ENCODE results near the gene MRPL16.

Gene MRPL16

GRCh38 chr11:59769111-59769510, 41.5 kb downstream of the MRPL16 start:
- no peak overlapping the region for H2BK5ac ChIP-seq (ENCODE audit: low read depth, low read length, poor library complexity)
- no peak overlapping the region for H3K4ac ChIP-seq (ENCODE audit: low read depth, low read length)
- no peak overlapping the region for H3K23ac ChIP-seq (ENCODE audit: low read length)
- no peak overlapping the region for H3K9ac ChIP-seq (ENCODE audit: low read length)
- H2AFZ ChIP-seq (ENCODE audit: insufficient read depth, low read length, poor library complexity), result no peak overlapping the region
- H3K4me2 ChIP-seq (ENCODE audit: low read length), result no peak overlapping the region
- no peak overlapping the region for H3K4me3 ChIP-seq (ENCODE audit: low read depth, low read length)
- no peaks in the 10 kb centered on the region for H3K9me3 ChIP-seq (ENCODE audit: insufficient read depth, low read depth, low read length)
- no peak for DNase-seq
- H3K4me1 ChIP-seq (ENCODE audit: control insufficient read depth in 1 of 2, insufficient read depth in 2 of 2, low read length in 2 of 2), result peaks cover 6 to 11% of the 10 kb centered on the region in 2 experiments
- H3K79me2 ChIP-seq (ENCODE audit: control insufficient read depth, insufficient read depth, low read length, poor library complexity), result peaks cover 8% of the 10 kb centered on the region
- H2BK12ac ChIP-seq (ENCODE audit: low read length), result no peak overlapping the region
- H3K27me3 ChIP-seq (ENCODE audit: insufficient read depth, low read length), result no peaks in the 10 kb centered on the region
- WGBS (ENCODE audit: extremely low coverage, insufficient coverage, insufficient read length), result no CpG with 5 or more reads among the region's 7 CpGs
- H4K8ac ChIP-seq (ENCODE audit: low read depth, low read length), result no peak overlapping the region
- no peak overlapping the region for H2AK5ac ChIP-seq (ENCODE audit: low read length)
- peaks cover 0 to 9% of the 10 kb centered on the region in 2 experiments for H3K36me3 ChIP-seq (ENCODE audit: control insufficient read depth in 1 of 2, insufficient read depth in 2 of 2, low read length in 2 of 2)
- H4K91ac ChIP-seq (ENCODE audit: low read depth, low read length), result no peak overlapping the region
- H3K27ac ChIP-seq (ENCODE audit: low read depth, low read length), result no peak overlapping the region
- no peak overlapping the region for H3K14ac ChIP-seq (ENCODE audit: low read length)
- H3K79me1 ChIP-seq (ENCODE audit: low read length), result peaks cover 2% of the 10 kb centered on the region
- H3K18ac ChIP-seq (ENCODE audit: low read length), result no peak overlapping the region
- H2BK120ac ChIP-seq (ENCODE audit: insufficient read depth, low read length, poor library complexity), result no peak overlapping the region
- no peak overlapping the region for H4K12ac ChIP-seq (ENCODE audit: low read depth, low read length)

GRCh38 chr11:59767225-59767611, 43.4 kb downstream of the MRPL16 start:
- H3K14ac ChIP-seq (ENCODE audit: low read length), result no peak overlapping the region
- H4K91ac ChIP-seq (ENCODE audit: low read depth, low read length), result no peak overlapping the region
- H2BK5ac ChIP-seq (ENCODE audit: low read depth, low read length, poor library complexity), result no peak overlapping the region
- H4K12ac ChIP-seq (ENCODE audit: low read depth, low read length), result no peak overlapping the region
- H3K27me3 ChIP-seq (ENCODE audit: insufficient read depth, low read length), result no peaks in the 10 kb centered on the region
- H2BK120ac ChIP-seq (ENCODE audit: insufficient read depth, low read length, poor library complexity), result no peak overlapping the region
- no peak overlapping the region for H4K8ac ChIP-seq (ENCODE audit: low read depth, low read length)
- no peak overlapping the region for H3K18ac ChIP-seq (ENCODE audit: low read length)
- no peak overlapping the region for H2BK12ac ChIP-seq (ENCODE audit: low read length)
- H2AFZ ChIP-seq (ENCODE audit: insufficient read depth, low read length, poor library complexity), result no peak overlapping the region
- peaks cover 2 to 9% of the 10 kb centered on the region in 2 experiments for H3K36me3 ChIP-seq (ENCODE audit: control insufficient read depth in 1 of 2, insufficient read depth in 2 of 2, low read length in 2 of 2)
- H3K4me2 ChIP-seq (ENCODE audit: low read length), result no peak overlapping the region
- peaks cover 6 to 11% of the 10 kb centered on the region in 2 experiments for H3K4me1 ChIP-seq (ENCODE audit: control insufficient read depth in 1 of 2, insufficient read depth in 2 of 2, low read length in 2 of 2)
- peaks cover 8% of the 10 kb centered on the region for H3K79me2 ChIP-seq (ENCODE audit: control insufficient read depth, insufficient read depth, low read length, poor library complexity)
- no peak overlapping the region for H3K9ac ChIP-seq (ENCODE audit: low read length)
- no peak for DNase-seq
- H3K9me3 ChIP-seq (ENCODE audit: insufficient read depth, low read depth, low read length), result no peaks in the 10 kb centered on the region
- no peak overlapping the region for H3K27ac ChIP-seq (ENCODE audit: low read depth, low read length)
- no peak overlapping the region for H3K23ac ChIP-seq (ENCODE audit: low read length)
- H3K4ac ChIP-seq (ENCODE audit: low read depth, low read length), result peak overlapping the region; percentile 9
- no CpG with 5 or more reads among the region's 1 CpG for WGBS (ENCODE audit: extremely low coverage, insufficient coverage, insufficient read length)
- no peaks in the 10 kb centered on the region for H3K79me1 ChIP-seq (ENCODE audit: low read length)
- no peak overlapping the region for H2AK5ac ChIP-seq (ENCODE audit: low read length)
- H3K4me3 ChIP-seq (ENCODE audit: low read depth, low read length), result no peak overlapping the region

GRCh38 chr11:59766542-59767224, 43.9 kb downstream of the MRPL16 start:
- no peak overlapping the region for H2AFZ ChIP-seq (ENCODE audit: insufficient read depth, low read length, poor library complexity)
- no peak overlapping the region for H2BK12ac ChIP-seq (ENCODE audit: low read length)
- H3K36me3 ChIP-seq (ENCODE audit: control insufficient read depth in 1 of 2, insufficient read depth in 2 of 2, low read length in 2 of 2), result peaks cover 5 to 12% of the 10 kb centered on the region in 2 experiments
- no peak overlapping the region for H4K91ac ChIP-seq (ENCODE audit: low read depth, low read length)
- no peak overlapping the region for H3K14ac ChIP-seq (ENCODE audit: low read length)
- H4K12ac ChIP-seq (ENCODE audit: low read depth, low read length), result no peak overlapping the region
- no peaks in the 10 kb centered on the region for H3K79me1 ChIP-seq (ENCODE audit: low read length)
- H3K9ac ChIP-seq (ENCODE audit: low read length), result no peak overlapping the region
- no peak overlapping the region for H2BK5ac ChIP-seq (ENCODE audit: low read depth, low read length, poor library complexity)
- H2AK5ac ChIP-seq (ENCODE audit: low read length), result no peak overlapping the region
- no peak for DNase-seq
- H3K18ac ChIP-seq (ENCODE audit: low read length), result no peak overlapping the region
- H3K4me3 ChIP-seq (ENCODE audit: low read depth, low read length), result no peak overlapping the region
- H4K8ac ChIP-seq (ENCODE audit: low read depth, low read length), result no peak overlapping the region
- H3K79me2 ChIP-seq (ENCODE audit: control insufficient read depth, insufficient read depth, low read length, poor library complexity), result peaks cover 8% of the 10 kb centered on the region
- WGBS (ENCODE audit: extremely low coverage, insufficient coverage, insufficient read length), result no CpG with 5 or more reads among the region's 6 CpGs
- peak overlapping the region; percentile 29 for H3K23ac ChIP-seq (ENCODE audit: low read length)
- no peak overlapping the region for H3K4me2 ChIP-seq (ENCODE audit: low read length)
- H3K4ac ChIP-seq (ENCODE audit: low read depth, low read length), result peak overlapping the region; percentile 75
- peaks cover under 1 to 7% of the 10 kb centered on the region in 2 experiments for H3K4me1 ChIP-seq (ENCODE audit: control insufficient read depth in 1 of 2, insufficient read depth in 2 of 2, low read length in 2 of 2)
- no peak overlapping the region for H3K27ac ChIP-seq (ENCODE audit: low read depth, low read length)
- no peak overlapping the region for H2BK120ac ChIP-seq (ENCODE audit: insufficient read depth, low read length, poor library complexity)
- no peaks in the 10 kb centered on the region for H3K9me3 ChIP-seq (ENCODE audit: insufficient read depth, low read depth, low read length)
- no peaks in the 10 kb centered on the region for H3K27me3 ChIP-seq (ENCODE audit: insufficient read depth, low read length)

- Histone ChIP-seq H3K79me2 (ENCODE audit: control insufficient read depth, insufficient read depth, low read length, poor library complexity) (peaks cover 10% of the 10 kb centered on the region), H3K27me3 (ENCODE audit: insufficient read depth, low read length) (no peaks in the 10 kb centered on the region), H3K23ac (ENCODE audit: low read length) (no peak overlapping the region), H3K79me1 (ENCODE audit: low read length) (no peaks in the 10 kb centered on the region), H3K9ac (ENCODE audit: low read length) (no peak overlapping the region), H3K18ac (ENCODE audit: low read length) (no peak overlapping the region), H4K91ac (ENCODE audit: low read depth, low read length) (no peak overlapping the region), H3K9me3 (ENCODE audit: insufficient read depth, low read depth, low read length) (no peaks in the 10 kb centered on the region), H2AK5ac (ENCODE audit: low read length) (no peak overlapping the region), H3K36me3 (ENCODE audit: control insufficient read depth in 1 of 2, insufficient read depth in 2 of 2, low read length in 2 of 2) (peaks cover 5 to 16% of the 10 kb centered on the region in 2 experiments), H3K14ac (ENCODE audit: low read length) (no peak overlapping the region), H2BK120ac (ENCODE audit: insufficient read depth, low read length, poor library complexity) (no peak overlapping the region), H3K4me3 (ENCODE audit: low read depth, low read length) (no peak overlapping the region), H3K4me2 (ENCODE audit: low read length) (no peak overlapping the region), H4K12ac (ENCODE audit: low read depth, low read length) (no peak overlapping the region), H3K4ac (ENCODE audit: low read depth, low read length) (peak overlapping the region; percentile 11), H3K4me1 (ENCODE audit: control insufficient read depth in 1 of 2, insufficient read depth in 2 of 2, low read length in 2 of 2) (peaks cover 0 to 5% of the 10 kb centered on the region in 2 experiments), H4K8ac (ENCODE audit: low read depth, low read length) (no peak overlapping the region), H3K27ac (ENCODE audit: low read depth, low read length) (no peak overlapping the region), H2BK5ac (ENCODE audit: low read depth, low read length, poor library complexity) (no peak overlapping the region), H2BK12ac (ENCODE audit: low read length) (no peak overlapping the region), H2AFZ (ENCODE audit: insufficient read depth, low read length, poor library complexity) (no peak overlapping the region)
- WGBS (ENCODE audit: extremely low coverage, insufficient coverage, insufficient read length), result no CpG with 5 or more reads among the region's 4 CpGs
- DNase-seq, result no peak
Observed at GRCh38 chr11:59765068-59765735, 45.4 kb downstream of the MRPL16 start.
